Measurements from ENCODE around the gene FADS6.
A peak's percentile ranks its signal among the peaks of the same experiment; 100 is the strongest.

FADS6 gene

GRCh38 chr17:74904687-74905409 lies 11.4 kb upstream of the FADS6 start:
- H3K4me1 ChIP-seq (ENCODE audit: control insufficient read depth, insufficient read depth, low read length, unreplicated experiment) = no peaks in the 10 kb centered on the region
- H3K79me2 ChIP-seq (ENCODE audit: control insufficient read depth, insufficient read depth, low read length, unreplicated experiment) = no peaks in the 10 kb centered on the region
- H3K36me3 ChIP-seq (ENCODE audit: insufficient read depth, low read length) = no peaks in the 10 kb centered on the region
- no peak overlapping the region for H3K4me3 ChIP-seq (ENCODE audit: low read depth, low read length)
- H3K27me3 ChIP-seq (ENCODE audit: insufficient read depth, low read length) = peaks cover 16% of the 10 kb centered on the region
- no peak overlapping the region for H2AFZ ChIP-seq (ENCODE audit: low read length, unreplicated experiment)
- H3K27ac ChIP-seq (ENCODE audit: low read depth, low read length) = no peak overlapping the region

- no peaks in the 10 kb centered on the region for H3K79me2 ChIP-seq (ENCODE audit: control insufficient read depth, insufficient read depth, low read length, unreplicated experiment)
- H3K4me3 ChIP-seq (ENCODE audit: low read depth, low read length) = no peak overlapping the region
- peaks cover 14% of the 10 kb centered on the region for H3K27me3 ChIP-seq (ENCODE audit: insufficient read depth, low read length)
- H3K27ac ChIP-seq (ENCODE audit: low read depth, low read length) = no peak overlapping the region
- no peaks in the 10 kb centered on the region for H3K36me3 ChIP-seq (ENCODE audit: insufficient read depth, low read length)
- no peaks in the 10 kb centered on the region for H3K4me1 ChIP-seq (ENCODE audit: control insufficient read depth, insufficient read depth, low read length, unreplicated experiment)
- H2AFZ ChIP-seq (ENCODE audit: low read length, unreplicated experiment) = no peak overlapping the region
These were observed 10.2 kb upstream of the FADS6 start for GRCh38 chr17:74903671-74904070.

GRCh38 chr17:74903034-74903433 lies 9.6 kb upstream of the FADS6 start:
- H3K4me3 ChIP-seq (ENCODE audit: low read depth, low read length) = no peak overlapping the region
- H2AFZ ChIP-seq (ENCODE audit: low read length, unreplicated experiment) = no peak overlapping the region

GRCh38 chr17:74901353-74902135 lies 8.1 kb upstream of the FADS6 start:
- Histone ChIP-seq H3K36me3 (ENCODE audit: insufficient read depth, low read length) (no peaks in the 10 kb centered on the region), H3K27me3 (ENCODE audit: insufficient read depth, low read length) (peaks cover 18% of the 10 kb centered on the region), H3K79me2 (ENCODE audit: control insufficient read depth, insufficient read depth, low read length, unreplicated experiment) (no peaks in the 10 kb centered on the region), H2AFZ (ENCODE audit: low read length, unreplicated experiment) (no peak overlapping the region), H3K4me3 (ENCODE audit: low read depth, low read length) (no peak overlapping the region), H3K4me1 (ENCODE audit: control insufficient read depth, insufficient read depth, low read length, unreplicated experiment) (no peaks in the 10 kb centered on the region), H3K27ac (ENCODE audit: low read depth, low read length) (no peak overlapping the region)

More at GRCh38 chr17:74903034-74903433, 9.6 kb upstream of the FADS6 start:
- H3K79me2 ChIP-seq (ENCODE audit: control insufficient read depth, insufficient read depth, low read length, unreplicated experiment) = no peaks in the 10 kb centered on the region
- H3K27ac ChIP-seq (ENCODE audit: low read depth, low read length) = no peak overlapping the region
- H3K4me1 ChIP-seq (ENCODE audit: control insufficient read depth, insufficient read depth, low read length, unreplicated experiment) = no peaks in the 10 kb centered on the region
- no peaks in the 10 kb centered on the region for H3K36me3 ChIP-seq (ENCODE audit: insufficient read depth, low read length)
- peaks cover 14% of the 10 kb centered on the region for H3K27me3 ChIP-seq (ENCODE audit: insufficient read depth, low read length)

GRCh38 chr17:74900208-74900607 lies 6.8 kb upstream of the FADS6 start:
- Histone ChIP-seq H3K79me2 (ENCODE audit: control insufficient read depth, insufficient read depth, low read length, unreplicated experiment) (no peaks in the 10 kb centered on the region), H3K27ac (ENCODE audit: low read depth, low read length) (no peak overlapping the region), H3K4me3 (ENCODE audit: low read depth, low read length) (no peak overlapping the region), H2AFZ (ENCODE audit: low read length, unreplicated experiment) (no peak overlapping the region), H3K27me3 (ENCODE audit: insufficient read depth, low read length) (peaks cover 29% of the 10 kb centered on the region), H3K36me3 (ENCODE audit: insufficient read depth, low read length) (no peaks in the 10 kb centered on the region), H3K4me1 (ENCODE audit: control insufficient read depth, insufficient read depth, low read length, unreplicated experiment) (no peaks in the 10 kb centered on the region)

GRCh38 chr17:74898376-74898946 lies 5.0 kb upstream of the FADS6 start:
- no peak overlapping the region for H2AFZ ChIP-seq (ENCODE audit: low read length, unreplicated experiment)
- H3K36me3 ChIP-seq (ENCODE audit: insufficient read depth, low read length) = no peaks in the 10 kb centered on the region
- no peak overlapping the region for H3K4me3 ChIP-seq (ENCODE audit: low read depth, low read length)
- H3K27me3 ChIP-seq (ENCODE audit: insufficient read depth, low read length) = peaks cover 33% of the 10 kb centered on the region
- no peaks in the 10 kb centered on the region for H3K79me2 ChIP-seq (ENCODE audit: control insufficient read depth, insufficient read depth, low read length, unreplicated experiment)
- no peak overlapping the region for H3K27ac ChIP-seq (ENCODE audit: low read depth, low read length)
- H3K4me1 ChIP-seq (ENCODE audit: control insufficient read depth, insufficient read depth, low read length, unreplicated experiment) = no peaks in the 10 kb centered on the region

GRCh38 chr17:74893936-74894671 lies 671 bp upstream of the FADS6 start:
- Histone ChIP-seq H3K4me1 (ENCODE audit: control insufficient read depth, insufficient read depth, low read length, unreplicated experiment) (no peaks in the 10 kb centered on the region), H3K36me3 (ENCODE audit: insufficient read depth, low read length) (no peaks in the 10 kb centered on the region), H2AFZ (ENCODE audit: low read length, unreplicated experiment) (no peak overlapping the region), H3K4me3 (ENCODE audit: low read depth, low read length) (0 out of 2 replicates have a peak overlapping the region, but pooled peaks have one; percentile 58), H3K79me2 (ENCODE audit: control insufficient read depth, insufficient read depth, low read length, unreplicated experiment) (no peaks in the 10 kb centered on the region), H3K27ac (ENCODE audit: low read depth, low read length) (no peak overlapping the region), H3K27me3 (ENCODE audit: insufficient read depth, low read length) (peaks cover 59% of the 10 kb centered on the region)

- Histone ChIP-seq H3K79me2 (ENCODE audit: control insufficient read depth, insufficient read depth, low read length, unreplicated experiment) (no peaks in the 10 kb centered on the region), H3K4me1 (ENCODE audit: control insufficient read depth, insufficient read depth, low read length, unreplicated experiment) (no peaks in the 10 kb centered on the region), H3K27ac (ENCODE audit: low read depth, low read length) (no peak overlapping the region), H3K4me3 (ENCODE audit: low read depth, low read length) (no peak overlapping the region), H2AFZ (ENCODE audit: low read length, unreplicated experiment) (no peak overlapping the region), H3K27me3 (ENCODE audit: insufficient read depth, low read length) (peaks cover 70% of the 10 kb centered on the region), H3K36me3 (ENCODE audit: insufficient read depth, low read length) (no peaks in the 10 kb centered on the region)
These were observed 1.2 kb downstream of the FADS6 start for GRCh38 chr17:74892013-74892841.

- Histone ChIP-seq H3K27ac (ENCODE audit: low read depth, low read length) (no peak overlapping the region), H3K79me2 (ENCODE audit: control insufficient read depth, insufficient read depth, low read length, unreplicated experiment) (no peaks in the 10 kb centered on the region), H3K36me3 (ENCODE audit: insufficient read depth, low read length) (no peaks in the 10 kb centered on the region), H3K4me1 (ENCODE audit: control insufficient read depth, insufficient read depth, low read length, unreplicated experiment) (no peaks in the 10 kb centered on the region), H3K27me3 (ENCODE audit: insufficient read depth, low read length) (peaks cover 65% of the 10 kb centered on the region), H2AFZ (ENCODE audit: low read length, unreplicated experiment) (no peak overlapping the region), H3K4me3 (ENCODE audit: low read depth, low read length) (no peak overlapping the region)
These were observed 2.9 kb downstream of the FADS6 start for GRCh38 chr17:74890554-74890953.

GRCh38 chr17:74888469-74888868 lies 5.0 kb downstream of the FADS6 start:
- Histone ChIP-seq H3K27ac (ENCODE audit: low read depth, low read length) (no peak overlapping the region), H3K27me3 (ENCODE audit: insufficient read depth, low read length) (peaks cover 50% of the 10 kb centered on the region), H3K4me3 (ENCODE audit: low read depth, low read length) (no peak overlapping the region), H2AFZ (ENCODE audit: low read length, unreplicated experiment) (no peak overlapping the region), H3K79me2 (ENCODE audit: control insufficient read depth, insufficient read depth, low read length, unreplicated experiment) (no peaks in the 10 kb centered on the region), H3K36me3 (ENCODE audit: insufficient read depth, low read length) (no peaks in the 10 kb centered on the region), H3K4me1 (ENCODE audit: control insufficient read depth, insufficient read depth, low read length, unreplicated experiment) (no peaks in the 10 kb centered on the region)
